ENCODE data around the gene ZCCHC9.

DNA sequence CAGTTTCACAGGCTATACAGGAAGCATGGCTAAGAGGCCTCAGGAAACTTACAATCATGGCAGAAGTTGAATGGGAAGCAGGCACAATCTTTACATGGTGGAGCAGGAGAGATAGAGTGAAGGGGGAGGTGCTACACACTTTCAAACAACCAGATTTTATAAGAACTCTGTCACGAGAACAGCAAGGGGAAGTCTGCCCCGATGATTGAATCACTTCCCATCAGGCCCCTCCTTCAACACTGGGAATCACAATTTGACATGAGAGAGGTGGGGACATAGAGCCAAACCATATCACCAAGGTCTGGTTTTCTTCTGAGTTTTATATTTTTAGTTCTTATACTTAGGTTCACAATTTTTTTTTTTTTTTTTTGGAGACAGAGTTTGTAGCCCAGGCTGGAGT is 16.1 kb downstream of the ZCCHC9 start:
- TF ChIP-seq, protein P1, sequence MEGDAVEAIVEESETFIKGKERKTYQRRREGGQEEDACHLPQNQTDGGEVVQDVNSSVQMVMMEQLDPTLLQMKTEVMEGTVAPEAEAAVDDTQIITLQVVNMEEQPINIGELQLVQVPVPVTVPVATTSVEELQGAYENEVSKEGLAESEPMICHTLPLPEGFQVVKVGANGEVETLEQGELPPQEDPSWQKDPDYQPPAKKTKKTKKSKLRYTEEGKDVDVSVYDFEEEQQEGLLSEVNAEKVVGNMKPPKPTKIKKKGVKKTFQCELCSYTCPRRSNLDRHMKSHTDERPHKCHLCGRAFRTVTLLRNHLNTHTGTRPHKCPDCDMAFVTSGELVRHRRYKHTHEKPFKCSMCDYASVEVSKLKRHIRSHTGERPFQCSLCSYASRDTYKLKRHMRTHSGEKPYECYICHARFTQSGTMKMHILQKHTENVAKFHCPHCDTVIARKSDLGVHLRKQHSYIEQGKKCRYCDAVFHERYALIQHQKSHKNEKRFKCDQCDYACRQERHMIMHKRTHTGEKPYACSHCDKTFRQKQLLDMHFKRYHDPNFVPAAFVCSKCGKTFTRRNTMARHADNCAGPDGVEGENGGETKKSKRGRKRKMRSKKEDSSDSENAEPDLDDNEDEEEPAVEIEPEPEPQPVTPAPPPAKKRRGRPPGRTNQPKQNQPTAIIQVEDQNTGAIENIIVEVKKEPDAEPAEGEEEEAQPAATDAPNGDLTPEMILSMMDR (IDR thresholded peaks at IDR 0.05; ENCODE audit: low read length), result no peak
- TF ChIP-seq EZH2 (optimal IDR thresholded peaks at IDR 0.05; ENCODE audit: low read depth, low read length), result no peak
- no peak for TF ChIP-seq EZH2phosphoT487 (IDR thresholded peaks at IDR 0.05; ENCODE audit: low read length)

Data from MM.1S (cell line).